Bronchial epithelial cell (primary cell): Measurements from ENCODE around the gene CTDP1. TPM values are rescaled to one million over a fixed set of nuclear protein-coding genes. Genes with fewer than 3 reads are reported as not detected.
"Not testable (repeated sequence)": the region's sequence is repeated elsewhere in the genome, so short reads cannot be mapped to it uniquely, and the experiment has no call there.

ENCODE experiments used
- DNase-seq: peaks from one replicate; pipeline ENCODE4 v3.0.0-alpha.2; 2010; ENCODE audit warnings: low read depth
- FAIRE-seq: peaks from 2 replicates; lab custom pipeline; 2011; peaks lifted over from hg19 to GRCh38; lab: Jason Lieb, UNC
- H3K27me3 ChIP-seq: 2 replicates; pipeline ENCODE4 v1.5.1; 2011; ENCODE audit warnings: low read length; ENCODE audit not compliant: control insufficient read depth, insufficient read depth
- H3K36me3 ChIP-seq: 2 replicates; pipeline ENCODE4 v1.5.1; 2011; ENCODE audit warnings: low read length; ENCODE audit not compliant: control insufficient read depth, insufficient read depth
- H3K4me3 ChIP-seq: 2 replicates; pipeline ENCODE4 v1.5.1; 2011; ENCODE audit warnings: mild to moderate bottlenecking, low read depth, low read length, control low read depth
- total RNA-seq: library from RNA; depleted of rRNA; stranded (reverse); fragments of >200 nt; gene quantifications from 2 replicates; pipeline ENCODE4 v1.2.1, GENCODE V29; 2014
- TF ChIP-seq, protein P1 (sequence below): IDR thresholded peaks from 2 replicates; pipeline ENCODE4 v1.5.1; 2011; ENCODE audit warnings: mild to moderate bottlenecking, moderate library complexity, low read length, control low read depth, inconsistent platforms; ENCODE audit not compliant: insufficient read depth, severe bottlenecking

The CTDP1 gene
- total RNA-seq, 1 donor from 2014 or later: 27.1 TPM

DNA sequence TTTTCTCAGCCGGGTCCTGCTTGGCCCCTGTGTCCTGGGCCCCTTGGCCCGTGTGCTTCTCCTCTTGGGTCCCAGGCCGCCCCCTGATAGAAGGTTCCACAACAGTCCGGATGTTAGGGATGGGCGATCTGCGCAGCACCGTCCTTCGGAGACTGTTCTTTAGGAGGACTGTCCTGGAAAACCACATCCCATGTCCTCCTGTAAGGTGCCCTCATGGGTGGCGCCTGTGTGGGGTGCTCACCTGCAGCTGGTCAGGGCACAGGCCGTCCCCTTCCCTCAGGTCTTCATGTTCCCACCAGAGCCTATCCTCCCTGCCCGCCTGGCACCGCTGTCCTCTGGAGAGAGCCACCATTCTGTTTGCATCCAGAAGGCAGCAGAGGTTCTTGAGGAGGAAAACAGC, 50.0 kb downstream of the CTDP1 start:
- TF ChIP-seq, protein P1, sequence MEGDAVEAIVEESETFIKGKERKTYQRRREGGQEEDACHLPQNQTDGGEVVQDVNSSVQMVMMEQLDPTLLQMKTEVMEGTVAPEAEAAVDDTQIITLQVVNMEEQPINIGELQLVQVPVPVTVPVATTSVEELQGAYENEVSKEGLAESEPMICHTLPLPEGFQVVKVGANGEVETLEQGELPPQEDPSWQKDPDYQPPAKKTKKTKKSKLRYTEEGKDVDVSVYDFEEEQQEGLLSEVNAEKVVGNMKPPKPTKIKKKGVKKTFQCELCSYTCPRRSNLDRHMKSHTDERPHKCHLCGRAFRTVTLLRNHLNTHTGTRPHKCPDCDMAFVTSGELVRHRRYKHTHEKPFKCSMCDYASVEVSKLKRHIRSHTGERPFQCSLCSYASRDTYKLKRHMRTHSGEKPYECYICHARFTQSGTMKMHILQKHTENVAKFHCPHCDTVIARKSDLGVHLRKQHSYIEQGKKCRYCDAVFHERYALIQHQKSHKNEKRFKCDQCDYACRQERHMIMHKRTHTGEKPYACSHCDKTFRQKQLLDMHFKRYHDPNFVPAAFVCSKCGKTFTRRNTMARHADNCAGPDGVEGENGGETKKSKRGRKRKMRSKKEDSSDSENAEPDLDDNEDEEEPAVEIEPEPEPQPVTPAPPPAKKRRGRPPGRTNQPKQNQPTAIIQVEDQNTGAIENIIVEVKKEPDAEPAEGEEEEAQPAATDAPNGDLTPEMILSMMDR: no peak
- DNase-seq (no peak), FAIRE-seq (peak; percentile 62)
- no peak overlapping the region for H3K4me3 ChIP-seq
- H3K36me3 ChIP-seq: peaks cover 21% of the 10 kb centered on the region
- no peaks in the 10 kb centered on the region for H3K27me3 ChIP-seq

DNA sequence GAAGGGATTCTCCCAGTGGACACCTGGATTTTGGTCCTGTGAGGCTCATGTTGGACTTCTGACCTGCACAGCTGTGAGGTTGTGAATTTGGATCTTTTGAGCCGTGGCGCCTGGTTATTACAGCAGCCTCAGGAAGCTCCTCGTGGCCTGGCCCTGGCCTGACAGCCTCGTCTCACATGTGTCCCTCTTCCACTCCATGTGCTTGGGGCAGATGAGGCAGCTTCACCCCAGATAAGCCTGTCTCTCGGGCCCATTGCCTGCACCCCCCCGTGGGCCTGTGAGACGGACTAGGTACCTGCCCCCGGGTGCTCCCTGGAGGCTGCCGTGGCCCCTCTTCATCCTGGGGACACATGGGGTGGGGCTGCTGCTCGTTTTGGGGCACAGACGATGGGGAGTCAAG, 51.2 kb downstream of the CTDP1 start:
- DNase-seq: no peak
- H3K36me3 ChIP-seq: peaks cover 22% of the 10 kb centered on the region

DNA sequence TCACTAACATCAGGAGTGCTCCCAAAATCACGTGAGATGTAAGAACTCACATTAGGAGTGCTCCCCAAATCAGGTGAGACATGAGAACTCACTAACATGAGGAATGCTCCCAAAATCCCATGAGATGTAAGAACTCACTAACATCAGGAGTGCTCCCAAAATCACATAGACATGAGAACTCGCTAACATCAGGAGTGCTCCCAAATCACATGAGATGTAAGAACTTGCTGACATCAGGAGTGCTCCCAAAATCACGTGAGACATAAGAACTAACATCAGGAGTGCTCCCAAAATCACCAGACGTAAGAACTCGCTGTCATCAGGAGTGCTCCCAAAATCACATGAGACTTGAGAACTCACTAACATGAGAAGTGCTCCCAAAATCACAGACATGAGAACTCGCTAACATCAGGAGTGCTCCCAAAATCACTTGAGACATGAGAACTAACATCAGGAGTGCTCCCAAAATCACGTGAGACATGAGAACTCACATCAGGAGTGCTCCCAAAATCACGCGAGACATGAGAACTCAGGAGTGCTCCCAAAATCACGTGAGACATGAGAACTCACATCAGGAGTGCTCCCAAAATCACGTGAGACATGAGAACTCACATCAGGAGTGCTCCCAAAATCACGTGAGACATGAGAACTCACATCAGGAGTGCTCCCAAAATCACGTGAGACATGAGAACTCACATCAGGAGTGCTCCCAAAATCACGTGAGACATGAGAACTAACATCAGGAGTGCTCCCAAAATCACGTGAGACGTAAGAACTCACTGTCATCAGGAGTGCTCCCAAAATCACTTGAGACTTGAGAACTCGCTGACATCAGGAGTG, 52.5 kb downstream of the CTDP1 start:
- peaks cover 25% of the 10 kb centered on the region for H3K36me3 ChIP-seq
- not testable (repeated sequence) for DNase-seq, H3K4me3 ChIP-seq, H3K27me3 ChIP-seq
- peak; percentile 86 for FAIRE-seq

More for the DNA sequence above, 51.2 kb downstream of the CTDP1 start:
- Histone ChIP-seq H3K4me3 (no peak overlapping the region), H3K27me3 (no peaks in the 10 kb centered on the region)
- TF ChIP-seq, protein P1: no peak
- no peak for FAIRE-seq

DNA sequence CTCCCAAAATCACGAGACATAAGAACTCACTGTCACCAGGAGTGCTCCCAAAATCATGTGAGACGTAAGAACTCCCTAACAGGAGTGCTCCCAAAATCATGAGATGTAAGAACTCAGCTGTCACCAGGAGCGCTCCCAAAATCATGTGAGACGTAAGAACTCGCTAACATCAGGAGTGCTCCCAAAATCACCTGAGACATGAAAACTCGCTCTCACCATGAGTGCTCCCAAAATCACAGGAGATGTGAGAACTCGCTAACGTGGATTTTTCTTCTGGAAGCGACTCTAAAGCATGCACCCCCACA, 53.1 kb downstream of the CTDP1 start:
- TF ChIP-seq, protein P1: no peak
- DNase-seq (no peak), FAIRE-seq (no peak)
- Histone ChIP-seq H3K4me3 (no peak overlapping the region), H3K36me3 (peaks cover 25% of the 10 kb centered on the region), H3K27me3 (no peaks in the 10 kb centered on the region)

DNA sequence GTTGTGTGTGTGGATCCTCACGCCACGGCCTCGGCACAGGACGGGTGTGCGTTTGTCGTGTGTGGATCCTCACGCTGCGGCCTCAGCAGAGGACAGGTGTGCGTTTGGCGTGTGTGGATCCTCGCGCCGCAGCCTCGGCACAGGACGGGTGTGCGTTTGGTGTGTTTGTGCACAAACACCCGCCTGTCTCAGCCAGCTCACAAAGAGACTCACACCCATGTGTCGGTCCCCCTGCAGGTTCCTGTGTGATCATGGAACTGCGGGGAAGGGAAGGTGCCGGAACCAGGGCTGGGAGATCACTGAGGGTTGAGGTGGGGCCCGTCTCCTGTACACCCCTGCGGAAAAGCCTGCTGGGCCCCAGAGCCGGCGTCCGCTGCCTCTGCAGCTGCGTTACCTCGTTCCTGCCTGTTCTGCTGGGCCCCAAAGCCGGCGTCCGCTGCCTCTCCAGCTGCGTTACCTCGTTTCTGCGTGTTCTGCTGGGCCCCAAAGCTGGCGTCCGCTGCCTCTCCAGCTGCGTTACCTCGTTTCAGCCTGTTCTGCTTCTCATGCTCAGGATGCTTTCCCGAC, 53.6 kb downstream of the CTDP1 start:
- H3K36me3 ChIP-seq: peaks cover 25% of the 10 kb centered on the region

DNA sequence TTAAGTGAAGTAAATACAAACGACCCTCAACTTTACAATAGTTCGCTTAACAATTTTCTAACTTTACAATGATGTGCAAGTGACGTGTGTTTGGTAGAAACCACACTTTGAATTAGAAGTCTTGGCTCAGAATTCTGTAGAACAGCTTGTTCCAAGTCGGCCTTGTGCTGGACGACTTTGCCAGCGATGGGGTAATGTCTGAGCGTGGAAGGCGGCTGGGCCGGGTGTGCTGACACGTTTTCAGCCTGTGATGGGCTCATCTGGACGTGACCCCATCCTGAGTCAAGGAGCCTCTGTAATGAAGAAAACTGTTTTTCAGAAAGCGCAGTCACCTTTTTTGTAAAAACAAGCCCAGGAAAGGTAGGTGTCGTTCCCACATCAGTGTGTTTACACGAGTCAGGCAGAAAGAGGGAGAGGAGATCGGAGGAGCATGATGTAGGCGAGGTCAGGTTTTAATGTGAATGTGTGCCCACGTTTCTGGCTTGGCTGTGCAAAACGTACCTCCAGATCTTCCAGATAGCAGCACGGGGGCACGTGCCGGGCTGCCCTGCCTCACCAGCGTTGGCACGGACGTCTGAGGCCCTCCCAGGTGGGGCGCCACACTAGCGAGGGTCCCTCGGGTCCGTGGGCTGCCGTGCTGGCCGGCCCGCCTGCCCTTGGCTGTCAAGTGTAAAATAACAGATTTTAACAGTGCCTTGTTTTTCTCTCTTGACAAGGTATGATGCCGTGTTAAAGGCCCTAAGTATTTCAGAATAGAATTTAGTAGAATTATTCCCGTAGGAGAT, 54.6 kb downstream of the CTDP1 start:
- DNase-seq (no peak), FAIRE-seq (no peak)
- H3K4me3 ChIP-seq: no peak overlapping the region
- H3K36me3 ChIP-seq: peaks cover 22% of the 10 kb centered on the region
- TF ChIP-seq, protein P1: no peak
- no peaks in the 10 kb centered on the region for H3K27me3 ChIP-seq

More for the DNA sequence above, 53.6 kb downstream of the CTDP1 start:
- Histone ChIP-seq H3K4me3 (no peak overlapping the region), H3K27me3 (no peaks in the 10 kb centered on the region)
- TF ChIP-seq, protein P1: no peak
- DNase-seq: no peak
- FAIRE-seq: no peak
